Measurements from ENCODE around the gene DLEC1. TPM values are rescaled to one million over a fixed set of nuclear protein-coding genes. Genes with fewer than 3 reads are reported as not detected.
A peak's percentile ranks its signal among the peaks of the same experiment; 100 is the strongest.

Gene DLEC1
- total and polyA plus RNA-seq, 9 of the 15 experiments (the other 6 are each of a cell fraction or from before 2014, with no cell fraction given) = 0.07 to 0.08 TPM; not detected in 7

- TF ChIP-seq NEUROD1 (IDR thresholded peaks at IDR 0.05; ENCODE audit: borderline replicate concordance, low read depth, low read length, partially characterized antibody) (no peak), SOX6 (IDR thresholded peaks at IDR 0.05) (no peak), ZBTB26 (CRISPR knock-in tag; IDR thresholded peaks at IDR 0.05) (0 out of 2 replicates have a peak, but pooled peaks have one; percentile 15), ZBTB9 (CRISPR knock-in tag; IDR thresholded peaks at IDR 0.05) (no peak), FOXO4 (CRISPR knock-in tag; IDR thresholded peaks at IDR 0.05) (no peak), ESRRA (IDR thresholded peaks at IDR 0.05; ENCODE audit: borderline replicate concordance, low read depth) (no peak), SLC30A9 (CRISPR knock-in tag; IDR thresholded peaks at IDR 0.05) (no peak), DIDO1 (tag; IDR thresholded peaks at IDR 0.05; ENCODE audit: low read depth) (no peak), MTA3 (IDR thresholded peaks at IDR 0.05; ENCODE audit: borderline replicate concordance) (peak; percentile 16; the same call in 1 of the 2 replicates), MYBL2 (IDR thresholded peaks at IDR 0.05; ENCODE audit: low read depth) (no peak), MYBL2 (CRISPR knock-in tag; IDR thresholded peaks at IDR 0.05; ENCODE audit: borderline replicate concordance) (no peak), MYC (IDR thresholded peaks at IDR 0.05; ENCODE audit: low read depth, low read length) (no peak), MYC (CRISPR knock-in tag; IDR thresholded peaks at IDR 0.05; ENCODE audit: borderline replicate concordance, low read depth) (no peak), USF1 (CRISPR knock-in tag; IDR thresholded peaks at IDR 0.05) (no peak), RAD21 (CRISPR knock-in tag; conservative IDR thresholded peaks at IDR 0.05 in 1 of 2, IDR thresholded peaks at IDR 0.05 in 1 of 2) (peak in 1 of 2 experiments; percentile 28; a peak in 2 of 4 replicates), SIN3A (IDR thresholded peaks at IDR 0.05; ENCODE audit: borderline replicate concordance in 2 of 2, control insufficient read depth in 1 of 2, low read depth in 2 of 2, low read length in 2 of 2) (peak in 1 of 2 experiments; percentile 57; a peak in 1 of 4 replicates), SMARCE1 (IDR thresholded peaks at IDR 0.05) (peak; percentile 66), SRSF1 (IDR thresholded peaks at IDR 0.05; ENCODE audit: low read depth, low read length) (no peak), ZNF263 (CRISPR knock-in tag; IDR thresholded peaks at IDR 0.05; ENCODE audit: borderline replicate concordance) (peak; percentile 80), DMBX1 (CRISPR knock-in tag; IDR thresholded peaks at IDR 0.05; ENCODE audit: borderline replicate concordance) (no peak; the same call in 1 of the 2 replicates), ZNF79 (CRISPR knock-in tag; IDR thresholded peaks at IDR 0.05; ENCODE audit: low read depth) (no peak)
Measured at GRCh38 chr3:38018296-38019266, 20.4 kb upstream of the DLEC1 start (continued).
